AG10803 (cell line): ENCODE measurements around the gene KRTAP10-10.
"Not testable (repeated sequence)": the region's sequence is repeated elsewhere in the genome, so short reads cannot be mapped to it uniquely, and the experiment has no call there.

ENCODE experiments used
- DNase-seq: peaks from one replicate; pipeline ENCODE4 v3.0.0; 2010; ENCODE audit warnings: low read depth
- H3K4me3 ChIP-seq: 2 replicates; pipeline ENCODE4 v1.5.1; 2011; ENCODE audit warnings: mild to moderate bottlenecking, low read length, control low read depth
- CTCF ChIP-seq: conservative IDR thresholded peaks from 2 replicates; pipeline ENCODE4 v1.5.1; 2011; ENCODE audit warnings: mild to moderate bottlenecking, low read length, control low read depth, inconsistent platforms

The KRTAP10-10 gene

GRCh38 chr21:44601596-44602462, 35.3 kb upstream of the KRTAP10-10 start:
- H3K4me3 ChIP-seq: no peak overlapping the region
- no peak for TF ChIP-seq CTCF
- DNase-seq: no peak

GRCh38 chr21:44602463-44602850, 34.7 kb upstream of the KRTAP10-10 start:
- no peak for DNase-seq
- no peak for TF ChIP-seq CTCF
- no peak overlapping the region for H3K4me3 ChIP-seq

GRCh38 chr21:44603109-44603875, 33.9 kb upstream of the KRTAP10-10 start:
- no peak for TF ChIP-seq CTCF
- DNase-seq: no peak
- no peak overlapping the region for H3K4me3 ChIP-seq

- no peak for TF ChIP-seq CTCF
- no peak overlapping the region for H3K4me3 ChIP-seq
- no peak for DNase-seq
These were observed 33.2 kb upstream of the KRTAP10-10 start for GRCh38 chr21:44603911-44604310.

GRCh38 chr21:44606495-44606894, 30.7 kb upstream of the KRTAP10-10 start:
- no peak for TF ChIP-seq CTCF
- no peak for DNase-seq
- no peak overlapping the region for H3K4me3 ChIP-seq

- DNase-seq: no peak
- TF ChIP-seq CTCF: no peak
- no peak overlapping the region for H3K4me3 ChIP-seq
These were observed 28.0 kb upstream of the KRTAP10-10 start for GRCh38 chr21:44609193-44609592.

GRCh38 chr21:44610157-44610843, 26.9 kb upstream of the KRTAP10-10 start:
- not testable (repeated sequence) for H3K4me3 ChIP-seq, DNase-seq
